Fibroblast of the aortic adventitia (primary cell): ENCODE data around the gene RANGAP1. TPM values are rescaled to one million over a fixed set of nuclear protein-coding genes. Genes with fewer than 3 reads are reported as not detected.

ENCODE experiments used
- DNase-seq: peaks from one replicate; pipeline ENCODE4 v3.0.0-alpha.2; 2010; ENCODE audit warnings: low read depth
- H3K4me3 ChIP-seq: 2 replicates; pipeline ENCODE4 v1.5.1; 2011; ENCODE audit warnings: low read depth, mild to moderate bottlenecking, control low read depth, low read length, moderate library complexity
- total RNA-seq: library from RNA; depleted of rRNA; stranded (reverse); fragments of >200 nt; gene quantifications from 2 replicates; pipeline ENCODE4 v1.2.3, GENCODE V29; 2012; ENCODE audit warnings: low replicate concordance
- TF ChIP-seq, protein P1 (sequence below): IDR thresholded peaks from 2 replicates; pipeline ENCODE4 v1.5.1; 2011; ENCODE audit warnings: mild to moderate bottlenecking, low read length, control low read depth, inconsistent platforms; ENCODE audit not compliant: insufficient read depth

The RANGAP1 gene
- total RNA-seq, 1 donor = 89.4 TPM

DNA sequence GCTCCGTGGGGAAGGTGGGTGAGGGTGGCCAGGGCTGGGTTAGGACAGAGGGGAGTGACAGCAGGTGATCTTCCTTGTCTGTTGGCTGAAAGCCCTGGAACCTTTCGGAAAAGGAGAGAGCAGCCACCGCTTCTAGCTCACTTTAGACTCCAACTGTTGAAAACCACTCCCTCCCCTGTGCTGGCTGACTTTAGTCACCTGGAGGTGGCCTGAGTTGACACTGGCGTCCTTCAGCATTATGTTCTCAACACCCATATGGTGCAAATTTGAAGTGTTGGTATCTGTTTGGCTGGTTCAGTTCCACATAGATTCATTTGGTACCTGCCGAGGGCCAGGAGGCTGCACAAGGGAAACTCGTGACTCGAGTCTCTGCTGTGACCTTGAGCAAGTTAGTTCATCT, 44.2 kb upstream of the RANGAP1 start:
- TF ChIP-seq, protein P1, sequence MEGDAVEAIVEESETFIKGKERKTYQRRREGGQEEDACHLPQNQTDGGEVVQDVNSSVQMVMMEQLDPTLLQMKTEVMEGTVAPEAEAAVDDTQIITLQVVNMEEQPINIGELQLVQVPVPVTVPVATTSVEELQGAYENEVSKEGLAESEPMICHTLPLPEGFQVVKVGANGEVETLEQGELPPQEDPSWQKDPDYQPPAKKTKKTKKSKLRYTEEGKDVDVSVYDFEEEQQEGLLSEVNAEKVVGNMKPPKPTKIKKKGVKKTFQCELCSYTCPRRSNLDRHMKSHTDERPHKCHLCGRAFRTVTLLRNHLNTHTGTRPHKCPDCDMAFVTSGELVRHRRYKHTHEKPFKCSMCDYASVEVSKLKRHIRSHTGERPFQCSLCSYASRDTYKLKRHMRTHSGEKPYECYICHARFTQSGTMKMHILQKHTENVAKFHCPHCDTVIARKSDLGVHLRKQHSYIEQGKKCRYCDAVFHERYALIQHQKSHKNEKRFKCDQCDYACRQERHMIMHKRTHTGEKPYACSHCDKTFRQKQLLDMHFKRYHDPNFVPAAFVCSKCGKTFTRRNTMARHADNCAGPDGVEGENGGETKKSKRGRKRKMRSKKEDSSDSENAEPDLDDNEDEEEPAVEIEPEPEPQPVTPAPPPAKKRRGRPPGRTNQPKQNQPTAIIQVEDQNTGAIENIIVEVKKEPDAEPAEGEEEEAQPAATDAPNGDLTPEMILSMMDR = no peak
- H3K4me3 ChIP-seq = no peak overlapping the region
- no peak for DNase-seq

DNA sequence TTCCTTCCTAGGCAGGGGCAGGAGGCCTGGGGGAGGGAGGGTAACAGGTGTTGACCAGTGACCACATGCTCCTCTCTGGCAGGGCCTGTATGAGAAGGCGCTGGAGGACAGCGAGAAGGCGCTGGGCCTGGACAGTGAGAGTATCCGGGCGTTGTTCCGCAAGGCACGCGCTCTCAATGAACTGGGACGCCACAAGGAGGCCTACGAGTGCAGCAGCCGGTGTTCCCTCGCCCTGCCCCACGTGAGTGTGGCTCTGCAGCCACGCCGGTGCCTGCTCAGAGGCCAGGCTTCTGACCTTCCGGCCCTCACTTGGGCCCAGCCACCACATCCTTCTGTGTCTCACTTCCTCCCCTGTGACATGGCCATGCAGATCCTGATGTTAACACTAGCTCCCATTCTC, 41.1 kb upstream of the RANGAP1 start:
- DNase-seq = no peak
- TF ChIP-seq, protein P1 = no peak
- H3K4me3 ChIP-seq = no peak overlapping the region

DNA sequence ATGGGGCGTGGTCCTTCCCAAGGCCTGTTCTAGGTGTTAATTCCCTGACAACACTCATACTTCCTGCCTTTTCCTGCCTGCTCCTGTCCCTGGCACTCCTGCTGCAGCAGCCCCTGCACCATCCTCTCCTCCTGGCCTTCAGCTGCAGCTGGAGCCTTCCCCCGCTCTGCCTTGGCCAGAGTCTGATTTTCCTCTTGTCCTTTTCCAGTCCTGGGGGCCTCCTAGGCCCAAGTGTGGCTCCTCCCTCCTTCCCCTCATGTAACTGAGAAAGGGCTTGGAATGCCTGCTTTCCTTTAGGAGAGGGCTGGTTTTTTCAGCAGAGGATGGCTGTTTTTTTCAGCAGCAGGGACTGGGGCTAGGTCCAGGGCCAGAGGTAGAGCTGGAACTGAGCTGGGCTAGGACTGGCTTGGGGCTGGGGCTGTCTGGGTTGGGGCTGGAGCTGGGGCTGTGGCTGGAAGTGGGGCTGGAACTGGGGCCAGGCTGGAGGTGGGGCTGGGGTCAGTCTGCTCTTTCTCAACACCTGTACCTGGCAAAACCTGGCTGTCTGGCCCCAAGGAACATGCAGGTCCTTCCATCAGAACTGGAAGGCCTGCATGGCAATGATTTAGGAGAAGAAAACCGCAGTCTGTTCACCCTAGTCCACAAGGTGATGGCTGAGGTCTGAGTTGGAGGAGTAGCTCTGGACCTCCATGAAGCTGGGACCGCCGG, 39.0 kb upstream of the RANGAP1 start:
- no peak overlapping the region for H3K4me3 ChIP-seq
- DNase-seq = no peak

DNA sequence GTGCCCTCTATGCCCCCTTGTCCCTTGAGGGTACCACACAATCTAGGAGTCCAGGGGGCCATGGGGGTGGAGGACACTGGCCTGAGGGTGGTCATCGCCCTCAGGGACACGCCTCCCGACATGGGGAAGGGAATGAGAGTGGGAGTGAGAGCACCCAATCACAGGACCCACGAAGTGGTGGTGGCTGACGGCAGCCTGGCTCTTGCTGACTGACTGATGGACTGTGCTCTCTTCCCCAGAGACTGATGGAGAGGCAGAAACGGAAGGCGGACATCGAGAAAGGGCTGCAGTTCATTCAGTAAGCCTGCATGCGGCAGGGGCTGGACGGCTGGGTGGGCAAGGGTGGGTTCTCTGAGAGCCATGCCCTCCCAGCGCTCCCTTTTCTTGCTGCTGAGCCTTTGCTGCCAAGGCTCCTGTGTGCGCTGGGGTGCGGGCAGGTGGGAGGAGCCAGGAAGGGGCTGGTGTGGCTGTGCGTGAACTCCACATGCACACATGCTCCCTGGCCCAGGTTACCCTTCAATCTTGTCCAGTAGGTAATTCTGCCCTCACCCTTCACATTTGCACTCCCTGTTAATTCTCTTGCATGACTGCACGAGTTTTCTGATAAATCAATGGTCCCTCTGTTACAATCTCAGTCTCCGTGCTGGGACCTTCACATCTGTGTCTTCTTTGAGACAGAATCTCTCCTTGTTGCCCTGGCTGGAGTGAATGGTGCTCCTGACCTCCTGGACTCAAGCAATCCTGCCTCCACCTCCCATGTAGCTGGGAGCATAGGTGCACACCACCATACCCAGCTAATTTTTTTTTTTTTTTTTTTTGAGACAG, 34.6 kb upstream of the RANGAP1 start:
- TF ChIP-seq, protein P1 = no peak
- DNase-seq = no peak
- H3K4me3 ChIP-seq = no peak overlapping the region

More for the DNA sequence above, 39.0 kb upstream of the RANGAP1 start:
- TF ChIP-seq, protein P1 = no peak

DNA sequence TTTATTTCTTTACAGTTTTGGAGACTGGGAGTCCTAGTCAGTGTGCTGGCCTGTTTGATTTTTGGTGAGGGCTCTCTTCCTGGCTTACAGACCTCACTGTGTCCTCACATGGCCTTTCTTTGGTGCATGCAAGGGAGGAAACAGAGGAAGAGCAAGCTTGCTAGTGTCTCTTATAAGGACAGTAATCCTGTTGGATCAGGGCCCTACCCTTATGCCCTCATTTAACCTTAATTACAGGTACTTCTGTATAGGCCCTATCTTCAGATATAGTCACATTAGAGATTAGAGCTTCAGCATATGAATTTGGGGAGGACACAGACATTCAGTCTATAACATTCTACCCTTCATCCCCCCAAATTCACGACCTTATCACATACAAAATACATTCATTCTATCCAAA, 29.6 kb upstream of the RANGAP1 start:
- no peak for DNase-seq
- TF ChIP-seq, protein P1 = no peak
- no peak overlapping the region for H3K4me3 ChIP-seq

DNA sequence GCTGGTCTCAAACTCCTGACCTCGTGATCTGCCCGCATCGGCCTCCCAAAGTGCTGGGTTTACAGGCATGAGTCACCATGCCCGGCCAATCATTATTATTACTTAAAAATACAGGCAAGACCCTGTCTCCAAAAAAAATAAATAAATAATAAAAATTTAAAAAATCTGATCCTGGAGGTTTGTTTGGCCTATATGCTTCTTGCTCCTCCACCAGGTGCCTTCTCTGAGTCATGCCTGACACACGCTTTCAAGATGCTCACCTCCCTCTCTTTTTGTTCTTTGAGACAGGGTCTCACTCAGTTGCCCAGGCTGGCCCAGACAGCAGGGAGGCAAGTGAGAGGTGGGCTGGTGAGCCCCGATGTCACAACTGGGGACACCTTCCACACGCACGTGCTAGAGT, 28.8 kb upstream of the RANGAP1 start:
- TF ChIP-seq, protein P1 = no peak

More for the DNA sequence above, 28.8 kb upstream of the RANGAP1 start:
- DNase-seq = no peak
- H3K4me3 ChIP-seq = no peak overlapping the region
